ENCODE results near the gene CNTN6. TPM values are rescaled to one million over a fixed set of nuclear protein-coding genes. Genes with fewer than 3 reads are reported as not detected.

CNTN6 gene
- total RNA-seq, 1 donor from 2014 or later = not detected

DNA sequence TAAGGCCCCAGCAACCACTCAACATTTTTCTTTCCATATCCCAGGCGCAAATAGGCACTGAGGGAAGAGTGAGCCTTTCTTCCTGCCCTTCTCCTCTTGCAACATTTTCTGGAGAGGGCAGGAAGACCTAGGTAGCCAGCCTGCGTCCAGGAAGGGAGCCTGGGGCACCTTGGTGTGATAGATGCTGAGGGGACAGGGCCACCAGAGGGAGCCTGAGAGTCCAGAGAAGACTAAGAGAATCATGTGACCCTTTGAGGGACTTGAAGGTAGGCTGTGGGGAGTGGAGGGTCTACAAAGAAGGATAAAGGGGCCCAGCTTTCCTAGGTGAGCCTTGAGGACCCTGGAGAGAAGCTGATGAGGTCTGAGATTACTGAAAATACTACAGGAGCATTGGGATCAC is 346.6 kb downstream of the CNTN6 start:
- no peak for DNase-seq

DNA sequence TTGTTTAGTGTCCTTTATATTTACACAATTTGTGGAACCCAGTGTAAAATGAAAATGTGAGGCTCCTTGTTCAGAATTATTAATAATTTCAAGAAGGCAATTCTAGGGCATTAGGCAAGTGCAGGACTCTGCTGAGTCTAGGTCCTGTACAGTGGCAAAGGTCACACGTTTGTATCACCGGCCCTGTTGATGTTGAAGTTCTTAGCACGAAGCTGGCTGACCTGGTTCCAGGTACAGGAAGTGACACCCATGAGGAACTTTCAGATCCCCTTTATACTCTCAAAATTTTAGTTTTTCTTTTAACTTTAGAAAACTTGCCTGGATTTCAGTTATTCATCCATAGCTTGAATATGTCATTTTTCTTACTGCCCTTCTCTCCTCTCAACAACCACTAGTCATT is 349.4 kb downstream of the CNTN6 start:
- no peak for DNase-seq

DNA sequence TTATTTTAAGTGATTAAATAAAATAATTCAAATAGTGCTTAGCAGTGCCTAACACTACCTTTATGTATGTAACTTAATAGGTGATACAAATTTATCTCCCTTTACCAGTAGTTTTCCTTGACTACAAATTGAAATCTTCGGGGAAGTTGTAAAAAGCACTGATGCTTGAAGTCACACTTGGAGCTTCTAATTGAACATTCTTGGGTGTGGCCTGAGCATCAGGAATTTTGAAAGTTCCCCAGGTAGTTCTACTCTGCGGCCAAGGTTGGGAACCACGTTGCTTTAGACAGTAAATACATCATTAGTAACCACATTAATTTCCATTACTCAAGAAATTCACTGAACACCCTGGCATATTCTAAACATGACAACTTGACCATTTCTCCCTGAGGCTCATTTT is 351.4 kb downstream of the CNTN6 start:
- no peak for DNase-seq

DNA sequence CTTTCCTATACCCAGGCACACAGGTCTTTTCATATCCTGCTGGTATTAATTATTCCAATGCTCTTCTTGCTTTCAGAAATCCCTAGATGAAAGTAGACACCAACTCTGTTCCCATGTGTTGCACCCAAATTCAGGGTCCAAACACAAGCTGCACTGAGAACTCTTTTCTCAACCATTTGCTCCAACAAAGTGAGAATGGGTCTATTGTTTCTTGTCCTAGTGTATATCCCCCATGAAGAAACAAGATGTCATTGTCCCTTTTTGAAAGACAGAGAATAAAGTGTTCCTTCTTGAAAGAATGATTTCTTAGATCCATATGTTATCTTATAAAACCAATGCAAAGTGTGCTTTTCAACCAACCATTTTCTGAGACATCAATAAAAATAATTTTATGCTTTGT is 353.7 kb downstream of the CNTN6 start:
- no peak for DNase-seq

DNA sequence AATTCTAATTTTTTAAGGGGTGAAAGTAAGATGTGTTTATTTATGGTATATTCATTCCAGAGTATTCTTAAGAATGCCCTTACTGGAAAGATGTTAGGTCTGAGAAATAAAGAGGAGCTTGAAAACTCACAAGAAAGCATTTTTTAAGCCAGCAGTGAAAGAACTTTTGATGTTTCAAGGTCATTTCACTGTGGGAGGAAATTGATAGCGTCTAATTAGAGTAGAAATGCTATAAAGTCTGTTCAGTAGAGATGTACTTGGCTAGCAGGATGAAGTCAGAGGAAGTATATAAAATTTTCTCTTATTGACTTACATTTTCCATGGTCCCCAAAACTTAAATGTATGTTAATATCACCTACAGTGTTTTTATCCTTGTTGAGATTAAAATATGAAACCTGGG is 354.6 kb downstream of the CNTN6 start:
- DNase-seq = no peak

DNA sequence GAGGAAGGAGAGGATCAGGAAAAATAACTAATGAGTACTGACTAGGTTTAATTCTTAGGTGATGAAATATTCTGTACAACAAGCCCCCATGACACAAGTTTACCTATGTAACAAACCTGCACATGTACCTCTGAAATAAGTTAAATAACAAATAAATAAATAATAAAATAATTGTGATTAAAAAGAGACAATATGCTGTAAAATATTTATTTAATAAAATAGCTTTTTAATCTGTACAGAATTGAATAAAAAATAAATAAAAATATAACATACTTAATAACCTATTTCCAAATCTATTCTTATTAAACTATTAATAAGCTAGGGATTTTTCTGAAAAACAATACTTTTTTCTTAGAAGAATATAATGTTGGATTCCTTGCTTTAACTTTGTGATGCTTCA is 355.6 kb downstream of the CNTN6 start:
- DNase-seq = no peak

Measured in dermis blood vessel endothelial cell (primary cell).